WTC11 (cell line): Measurements from ENCODE around the gene ARX. TPM values are rescaled to one million over a fixed set of nuclear protein-coding genes. Genes with fewer than 3 reads are reported as not detected.

Experiments used
- AR ChIP-seq: fragments of 250-450 bp; sonication (Bioruptor Pico); IDR thresholded peaks from 2 replicates; pipeline ENCODE4 v1.9.0; 2021; ENCODE audit warnings: mild to moderate bottlenecking
- total RNA-seq: library from RNA; stranded (reverse); gene quantifications from 3 replicates; pipeline ENCODE4 v1.2.3, GENCODE V29; 2021

ARX gene
- total RNA-seq, 1 experiment from 2014 or later: not detected

DNA sequence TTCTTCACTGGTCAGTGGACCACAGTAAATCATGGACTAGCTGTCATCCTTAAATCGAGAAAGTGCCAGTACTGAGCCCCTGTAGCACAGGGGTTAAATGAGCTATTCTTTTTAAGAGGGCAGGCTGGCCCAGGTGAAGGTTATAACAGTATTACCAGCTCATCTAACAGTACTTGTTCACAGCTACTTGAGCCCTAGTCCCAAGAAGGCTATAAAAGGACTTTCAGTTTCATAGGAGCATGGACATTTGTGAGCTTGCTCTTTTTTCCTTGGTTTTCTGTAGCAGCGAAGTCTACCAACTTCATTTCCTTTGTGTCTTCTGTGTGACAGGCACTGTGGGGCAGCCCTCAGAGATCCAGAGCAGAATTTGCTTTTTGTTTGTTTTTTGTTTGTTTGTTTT lies 61.0 kb downstream of the ARX start (continued):
- no peak for TF ChIP-seq AR (CRISPR knock-in tag)
